H9 (cell line): ENCODE measurements around the gene ZMIZ2. TPM values are rescaled to one million over a fixed set of nuclear protein-coding genes. Genes with fewer than 3 reads are reported as not detected.

Experiments
- DNase-seq: peaks from one replicate; pipeline ENCODE4 v3.0.0-alpha.2; 2017
- H2AFZ ChIP-seq: one replicate; pipeline ENCODE4 v1.6.1; 2013; ENCODE audit warnings: mild to moderate bottlenecking, low read length, control low read depth, moderate library complexity
- H2AK5ac ChIP-seq: 2 replicates; pipeline ENCODE4 v1.6.1; 2013; ENCODE audit warnings: low read length, control low read depth, mixed read lengths; ENCODE audit not compliant: insufficient read length
- H2BK120ac ChIP-seq: one replicate; pipeline ENCODE4 v1.6.1; 2013; ENCODE audit warnings: low read depth, mild to moderate bottlenecking, low read length, control low read depth, inconsistent platforms; ENCODE audit not compliant: poor library complexity, severe bottlenecking
- H2BK12ac ChIP-seq: 2 replicates; pipeline ENCODE4 v1.6.1; 2013; ENCODE audit warnings: low read length, control low read depth, mixed read lengths, low read depth; ENCODE audit not compliant: insufficient read length
- H2BK15ac ChIP-seq: 2 replicates; pipeline ENCODE4 v1.6.1; 2013; ENCODE audit warnings: low read depth, low read length, control low read depth
- H2BK20ac ChIP-seq: one replicate; pipeline ENCODE4 v1.6.1; 2013; ENCODE audit warnings: low read depth, mild to moderate bottlenecking, low read length, control low read depth, inconsistent platforms; ENCODE audit not compliant: poor library complexity, severe bottlenecking
- H2BK5ac ChIP-seq: 2 replicates; pipeline ENCODE4 v1.6.1; 2013; ENCODE audit warnings: low read length, control low read depth, mixed read lengths; ENCODE audit not compliant: insufficient read length
- H3K14ac ChIP-seq: 2 replicates; pipeline ENCODE4 v1.6.1; 2013; ENCODE audit warnings: low read length, control low read depth; ENCODE audit not compliant: insufficient read depth
- H3K18ac ChIP-seq: 2 replicates; pipeline ENCODE4 v1.6.1; 2013; ENCODE audit warnings: low read depth, mild to moderate bottlenecking, mixed read lengths, low read length, control low read depth; ENCODE audit not compliant: insufficient read length
- H3K23ac ChIP-seq: 2 replicates; pipeline ENCODE4 v1.6.1; 2013; ENCODE audit warnings: low read length, control low read depth, mixed read lengths, low read depth; ENCODE audit not compliant: insufficient read length
- H3K23me2 ChIP-seq: 2 replicates; pipeline ENCODE4 v1.6.1; 2013; ENCODE audit warnings: low read depth, mild to moderate bottlenecking, mixed read lengths, low read length, control low read depth; ENCODE audit not compliant: insufficient read length, poor library complexity, severe bottlenecking
- H3K27ac ChIP-seq: 2 replicates; pipeline ENCODE4 v1.5.1; 2013; ENCODE audit warnings: low read length, control low read depth, mixed read lengths, low read depth; ENCODE audit not compliant: insufficient read length
- H3K27me3 ChIP-seq: 2 replicates; pipeline ENCODE4 v1.6.1; 2013; ENCODE audit warnings: low read length, control low read depth, inconsistent platforms; ENCODE audit not compliant: insufficient read depth
- H3K4ac ChIP-seq: 2 replicates; pipeline ENCODE4 v1.6.1; 2013; ENCODE audit warnings: low read depth, mild to moderate bottlenecking, control low read depth, inconsistent platforms, low read length, moderate library complexity
- H3K4me1 ChIP-seq: 2 replicates; pipeline ENCODE4 v1.6.1; 2013; ENCODE audit warnings: low read length, control low read depth, inconsistent platforms; ENCODE audit not compliant: insufficient read depth
- H3K4me2 ChIP-seq: 2 replicates; pipeline ENCODE4 v1.6.1; 2013; ENCODE audit warnings: low read length, control low read depth, mixed read lengths; ENCODE audit not compliant: insufficient read length, insufficient read depth
- H3K56ac ChIP-seq: 2 replicates; pipeline ENCODE4 v1.6.1; 2013; ENCODE audit warnings: low read depth, mild to moderate bottlenecking, mixed read lengths, low read length, control low read depth; ENCODE audit not compliant: insufficient read length
- H3K79me1 ChIP-seq: 2 replicates; pipeline ENCODE4 v1.6.1; 2013; ENCODE audit warnings: low read depth, mild to moderate bottlenecking, moderate library complexity, low read length, control low read depth, inconsistent platforms; ENCODE audit not compliant: insufficient read depth, poor library complexity, severe bottlenecking
- H3K79me2 ChIP-seq: 2 replicates; pipeline ENCODE4 v1.6.1; 2013; ENCODE audit warnings: low read length, control low read depth, inconsistent platforms; ENCODE audit not compliant: insufficient read depth
- H3K9ac ChIP-seq: 2 replicates; pipeline ENCODE4 v1.6.1; 2013; ENCODE audit warnings: low read length, control low read depth, mixed read lengths; ENCODE audit not compliant: insufficient read length; ENCODE audit errors: extremely low read depth
- H3K9me3 ChIP-seq: one replicate; pipeline ENCODE4 v1.6.1; 2013; ENCODE audit warnings: low read depth, low read length, inconsistent platforms; ENCODE audit not compliant: control insufficient read depth
- H3T11ph ChIP-seq: one replicate; pipeline ENCODE4 v1.6.1; 2013; ENCODE audit warnings: mild to moderate bottlenecking, low read length, control low read depth, inconsistent platforms
- H4K20me1 ChIP-seq: one replicate; pipeline ENCODE4 v1.6.1; 2013; ENCODE audit not compliant: control insufficient read depth, insufficient read length, insufficient read depth
- H4K5ac ChIP-seq: 2 replicates; pipeline ENCODE4 v1.6.1; 2013; ENCODE audit warnings: low read depth, mild to moderate bottlenecking, mixed read lengths, low read length, control low read depth; ENCODE audit not compliant: insufficient read length
- H4K8ac ChIP-seq: replicated peaks from 2 replicates; pipeline ENCODE4 v1.6.1; 2013; ENCODE audit warnings: low read length, control low read depth, mixed read lengths, low read depth; ENCODE audit not compliant: insufficient read length
- H4K91ac ChIP-seq: 2 replicates; pipeline ENCODE4 v1.6.1; 2013; ENCODE audit warnings: low read depth, mild to moderate bottlenecking, moderate library complexity, mixed read lengths, low read length, control low read depth; ENCODE audit not compliant: insufficient read length
- H3K27ac Mint-ChIP-seq, 3 experiments: 2 replicates in 2 of 3; 3 replicates in 1 of 3; pipeline ENCODE4 v1.8.0; 2020 to 2021; ENCODE audit warnings: mixed read lengths in 3 of 3, mild to moderate bottlenecking in 1 of 3, moderate library complexity in 1 of 3
- H3K27me3 Mint-ChIP-seq: 2 replicates; pipeline ENCODE4 v1.8.0; 2021; ENCODE audit warnings: low read depth, mild to moderate bottlenecking, moderate library complexity, mixed read lengths
- H3K36me3 Mint-ChIP-seq, 3 experiments: 2 replicates in 2 of 3; 3 replicates in 1 of 3; pipeline ENCODE4 v1.8.0; 2020 to 2021; ENCODE audit warnings: low read depth in 3 of 3, mixed read lengths in 3 of 3; ENCODE audit not compliant: insufficient read depth in 1 of 3
- H3K4me1 Mint-ChIP-seq, 2 experiments: 2 replicates each; pipeline ENCODE4 v1.8.0; 2020; ENCODE audit warnings: mixed read lengths in 2 of 2
- H3K4me3 Mint-ChIP-seq, 2 experiments: 2 replicates in 1 of 2; 3 replicates in 1 of 2; pipeline ENCODE4 v1.8.0; 2020 to 2021; ENCODE audit warnings: mild to moderate bottlenecking in 2 of 2, mixed read lengths in 2 of 2, moderate library complexity in 1 of 2
- H3K9me3 Mint-ChIP-seq, 2 experiments: 2 replicates in 1 of 2; 3 replicates in 1 of 2; pipeline ENCODE4 v1.8.0; 2020; ENCODE audit warnings: mild to moderate bottlenecking in 2 of 2, mixed read lengths in 2 of 2, moderate library complexity in 1 of 2
- WGBS: extraction: QIAGEN DNeasy Blood & Tissue Kit; methylation state at CpG from one replicate; pipeline ENCODE4 v1.1.7; 2013; ENCODE audit warnings: missing lambda C conversion rate, low lambda C conversion rate, mixed read lengths; ENCODE audit not compliant: insufficient read length; ENCODE audit errors: extremely low coverage; 5-methylcytosine and 5-hydroxymethylcytosine counted together
- total RNA-seq: library from RNA; stranded (reverse); gene quantifications from 2 replicates; pipeline ENCODE4 v1.2.1, GENCODE V29; 2021
- TF ChIP-seq, protein P1 (sequence below): fragments of 200-600 bp; sonication (generic); conservative IDR thresholded peaks from 3 replicates; pipeline ENCODE4 v1.8.0; 2021; ENCODE audit warnings: antibody characterized with exemption, mild to moderate bottlenecking

The ZMIZ2 gene
- total RNA-seq, 1 experiment from 2014 or later, result 72.9 TPM

- Histone ChIP-seq H3T11ph (no peak overlapping the region), H4K20me1 (no peaks in the 10 kb centered on the region), H3K18ac (no peak overlapping the region), H3K56ac (no peak overlapping the region), H3K9ac (no peak overlapping the region), H4K5ac (no peak overlapping the region), H3K27ac (no peak overlapping the region), H3K79me1 (no peaks in the 10 kb centered on the region), H3K14ac (no peak overlapping the region), H2AK5ac (no peak overlapping the region), H3K79me2 (no peaks in the 10 kb centered on the region), H2BK12ac (no peak overlapping the region), H4K91ac (no peak overlapping the region), H3K23me2 (no peaks in the 10 kb centered on the region), H2BK120ac (no peak overlapping the region), H4K8ac (no peak overlapping the region), H3K4me1 (no peaks in the 10 kb centered on the region), H3K4me2 (no peak overlapping the region), H2AFZ (no peak overlapping the region), H2BK20ac (no peak overlapping the region), H3K4ac (no peak overlapping the region), H2BK15ac (no peak overlapping the region), H3K27me3 (no peaks in the 10 kb centered on the region), H2BK5ac (no peak overlapping the region), H3K23ac (no peak overlapping the region), H3K9me3 (no peaks in the 10 kb centered on the region)
- TF ChIP-seq, protein P1, sequence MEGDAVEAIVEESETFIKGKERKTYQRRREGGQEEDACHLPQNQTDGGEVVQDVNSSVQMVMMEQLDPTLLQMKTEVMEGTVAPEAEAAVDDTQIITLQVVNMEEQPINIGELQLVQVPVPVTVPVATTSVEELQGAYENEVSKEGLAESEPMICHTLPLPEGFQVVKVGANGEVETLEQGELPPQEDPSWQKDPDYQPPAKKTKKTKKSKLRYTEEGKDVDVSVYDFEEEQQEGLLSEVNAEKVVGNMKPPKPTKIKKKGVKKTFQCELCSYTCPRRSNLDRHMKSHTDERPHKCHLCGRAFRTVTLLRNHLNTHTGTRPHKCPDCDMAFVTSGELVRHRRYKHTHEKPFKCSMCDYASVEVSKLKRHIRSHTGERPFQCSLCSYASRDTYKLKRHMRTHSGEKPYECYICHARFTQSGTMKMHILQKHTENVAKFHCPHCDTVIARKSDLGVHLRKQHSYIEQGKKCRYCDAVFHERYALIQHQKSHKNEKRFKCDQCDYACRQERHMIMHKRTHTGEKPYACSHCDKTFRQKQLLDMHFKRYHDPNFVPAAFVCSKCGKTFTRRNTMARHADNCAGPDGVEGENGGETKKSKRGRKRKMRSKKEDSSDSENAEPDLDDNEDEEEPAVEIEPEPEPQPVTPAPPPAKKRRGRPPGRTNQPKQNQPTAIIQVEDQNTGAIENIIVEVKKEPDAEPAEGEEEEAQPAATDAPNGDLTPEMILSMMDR, result no peak
- Mint-ChIP-seq H3K27me3 (peaks cover 14% of the 10 kb centered on the region), H3K4me1 (0 out of 4 replicates have a peak, but pooled peaks cover 0 to 3% of the 10 kb centered on the region in 2 experiments), H3K4me3 (no peak overlapping the region), H3K9me3 (peaks cover 15 to 17% of the 10 kb centered on the region in 2 experiments), H3K36me3 (peaks cover 0 to 6% (median 0%) of the 10 kb centered on the region in 3 experiments; a peak in 2 of 7 replicates), H3K27ac (no peak overlapping the region)
- WGBS, result no CpG with 5 or more reads among the region's 1 CpG
- no peak for DNase-seq
These were observed 33.8 kb downstream of the ZMIZ2 start for GRCh38 chr7:44782460-44782859.
